Stimulated activated CD8-positive, alpha-beta memory T cell treated with anti-CD3 and anti-CD28 coated beads, Interleukin-7, amount 100 ng/mL, for 48 hours (primary cell): ENCODE measurements around the gene CCR7.
A peak's percentile ranks its signal among the peaks of the same experiment; 100 is the strongest.

Source experiments
- DNase-seq, 2 donors: peaks; one replicate each; pipeline ENCODE4 v3.0.0-alpha.2; 2020; ENCODE audit warnings: low read depth in 1 of 2; ENCODE audit errors: extremely low read depth in 1 of 2

CCR7 gene, protein sequence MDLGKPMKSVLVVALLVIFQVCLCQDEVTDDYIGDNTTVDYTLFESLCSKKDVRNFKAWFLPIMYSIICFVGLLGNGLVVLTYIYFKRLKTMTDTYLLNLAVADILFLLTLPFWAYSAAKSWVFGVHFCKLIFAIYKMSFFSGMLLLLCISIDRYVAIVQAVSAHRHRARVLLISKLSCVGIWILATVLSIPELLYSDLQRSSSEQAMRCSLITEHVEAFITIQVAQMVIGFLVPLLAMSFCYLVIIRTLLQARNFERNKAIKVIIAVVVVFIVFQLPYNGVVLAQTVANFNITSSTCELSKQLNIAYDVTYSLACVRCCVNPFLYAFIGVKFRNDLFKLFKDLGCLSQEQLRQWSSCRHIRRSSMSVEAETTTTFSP

DNA sequence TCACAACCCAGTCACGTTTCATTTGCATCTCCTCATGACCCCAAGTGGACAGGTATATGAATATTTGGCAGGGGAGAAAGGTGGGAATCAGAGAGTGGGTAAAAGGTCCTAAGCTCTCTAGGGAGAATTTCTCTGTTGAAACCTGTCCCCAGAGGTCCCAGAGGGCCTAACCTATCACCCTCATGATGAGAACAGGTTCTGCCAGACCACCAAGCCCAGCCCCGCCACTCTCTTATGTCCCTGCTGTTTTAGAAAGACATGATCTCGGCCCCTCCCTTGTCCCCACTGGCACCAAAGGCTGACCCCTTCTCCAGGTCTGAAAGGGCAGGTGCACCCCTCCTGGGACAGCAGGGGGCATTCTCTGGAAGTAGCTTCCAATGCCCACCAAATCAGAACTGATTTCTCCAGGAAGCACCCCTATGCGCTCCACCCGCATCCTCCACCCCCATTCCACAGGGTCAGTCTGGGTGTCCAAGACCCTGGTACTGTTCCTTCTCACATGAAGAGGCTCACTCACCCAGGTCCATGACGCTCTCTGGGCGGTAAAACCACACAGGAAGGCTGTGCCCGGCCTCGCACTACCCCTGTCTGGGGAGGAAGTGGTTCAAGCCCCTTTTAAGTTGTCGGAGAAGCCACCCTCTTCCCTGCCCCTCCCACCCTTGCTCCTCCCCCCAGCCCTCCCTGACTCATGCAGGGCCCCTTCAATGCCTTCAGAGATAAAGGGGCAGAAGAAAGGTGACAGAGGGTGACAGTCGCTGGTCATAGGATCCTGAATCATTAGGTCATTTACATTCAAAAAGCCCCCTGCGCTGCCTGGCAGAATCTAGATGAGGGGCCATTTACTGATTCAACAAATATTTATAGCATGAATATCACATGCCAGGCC is at the start of gene CCR7:
TSS of gene CCR7 (minus strand) at position 590 of the 886 bp plus-strand sequence. CDS start at position 527, 63 bp downstream.
- DNase-seq: peak; percentile 72 to 84

DNA sequence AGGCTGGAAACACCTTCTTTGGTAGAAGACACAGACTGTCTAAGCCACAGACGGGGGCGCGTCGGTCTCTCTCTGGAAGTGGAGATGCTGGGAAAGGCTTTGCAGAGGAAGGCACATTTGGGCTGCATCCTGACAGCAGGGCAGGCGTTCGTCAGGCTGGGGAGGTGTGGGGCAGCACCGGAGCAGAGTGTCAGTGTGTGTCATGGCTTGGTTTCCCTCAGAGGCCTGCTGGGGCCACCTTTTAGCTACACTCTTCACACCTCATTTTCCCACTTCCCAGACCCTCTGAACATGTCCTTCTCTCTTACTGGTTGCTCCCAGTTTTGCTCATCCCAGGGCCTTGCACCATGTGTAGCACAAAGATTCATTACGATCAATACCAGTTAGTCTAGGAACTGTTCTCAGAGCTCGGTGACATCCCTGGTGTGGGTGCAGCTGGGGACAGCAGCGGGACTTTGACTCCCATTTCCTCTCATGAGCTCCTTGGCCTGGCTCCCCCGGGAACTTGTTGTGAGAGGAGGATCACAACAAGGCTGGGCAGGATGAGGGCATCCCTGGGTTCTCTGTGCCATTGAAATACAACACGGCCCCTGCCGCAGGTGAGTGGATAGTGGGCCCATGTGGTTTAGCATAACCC is 49.3 kb upstream of the CCR7 start:
- DNase-seq: no peak

DNA sequence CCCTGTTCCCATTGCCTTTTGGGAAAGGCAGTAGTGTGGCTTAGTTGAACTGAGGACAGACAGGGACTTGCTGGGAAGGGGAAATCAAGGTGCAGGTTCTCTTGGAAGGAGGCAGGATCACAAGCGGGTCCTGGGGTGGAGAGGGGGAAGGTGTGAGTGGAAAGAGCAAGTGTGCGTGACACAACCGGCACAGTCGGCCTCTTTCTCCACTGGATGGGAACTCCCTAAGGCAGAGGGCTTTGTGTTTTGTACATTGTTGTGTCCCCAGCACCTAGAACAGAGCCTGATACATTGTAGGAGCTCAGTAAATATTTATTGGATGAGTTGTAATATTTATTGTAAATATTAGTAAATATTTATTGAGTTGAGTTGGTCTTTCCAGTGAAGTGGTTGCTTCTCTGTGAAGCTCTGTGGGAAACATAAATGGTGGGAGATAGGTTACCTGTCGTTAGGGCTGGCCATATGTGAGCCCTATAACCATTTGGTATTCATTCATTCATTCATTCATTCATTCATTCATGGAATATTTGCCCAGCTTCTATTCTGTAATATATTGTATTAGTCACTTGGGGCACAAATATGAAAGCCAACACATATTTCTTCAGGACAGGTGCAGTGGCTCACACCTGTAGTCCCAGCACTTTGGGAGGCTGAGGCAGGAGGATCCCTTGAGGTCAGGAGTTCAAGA is 48.3 kb upstream of the CCR7 start:
- no peak for DNase-seq

DNA sequence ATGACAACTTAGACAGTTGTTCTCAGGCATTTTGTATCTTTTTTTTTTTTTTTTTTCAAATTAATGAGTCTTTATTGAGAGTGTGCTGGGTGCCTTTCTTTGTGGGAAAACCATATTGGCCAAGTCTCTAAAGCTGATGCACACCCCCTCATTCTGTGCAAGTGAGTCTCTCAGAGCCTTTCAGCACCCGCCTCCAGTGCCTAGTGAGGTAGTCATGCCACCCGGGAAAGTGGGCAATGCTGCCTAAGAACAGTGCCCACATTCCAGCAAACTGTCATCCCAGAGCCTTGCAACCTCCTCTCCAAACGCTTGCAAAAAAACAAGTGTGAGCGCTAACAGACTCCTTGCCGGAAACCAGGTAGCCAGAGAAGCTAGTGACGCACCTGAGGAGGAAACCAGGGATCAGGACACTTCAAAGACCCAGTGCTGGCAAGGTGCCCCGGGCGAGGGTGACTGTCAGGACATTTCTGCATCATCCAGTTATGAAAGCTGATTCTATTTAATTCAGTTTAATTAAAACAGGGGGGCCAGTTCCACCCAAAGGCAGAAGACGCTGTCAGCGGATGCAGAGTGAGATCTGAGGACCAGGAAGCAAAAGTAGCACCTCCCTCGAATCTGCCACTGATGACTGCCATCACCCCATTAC is 47.5 kb upstream of the CCR7 start:
- no peak for DNase-seq

DNA sequence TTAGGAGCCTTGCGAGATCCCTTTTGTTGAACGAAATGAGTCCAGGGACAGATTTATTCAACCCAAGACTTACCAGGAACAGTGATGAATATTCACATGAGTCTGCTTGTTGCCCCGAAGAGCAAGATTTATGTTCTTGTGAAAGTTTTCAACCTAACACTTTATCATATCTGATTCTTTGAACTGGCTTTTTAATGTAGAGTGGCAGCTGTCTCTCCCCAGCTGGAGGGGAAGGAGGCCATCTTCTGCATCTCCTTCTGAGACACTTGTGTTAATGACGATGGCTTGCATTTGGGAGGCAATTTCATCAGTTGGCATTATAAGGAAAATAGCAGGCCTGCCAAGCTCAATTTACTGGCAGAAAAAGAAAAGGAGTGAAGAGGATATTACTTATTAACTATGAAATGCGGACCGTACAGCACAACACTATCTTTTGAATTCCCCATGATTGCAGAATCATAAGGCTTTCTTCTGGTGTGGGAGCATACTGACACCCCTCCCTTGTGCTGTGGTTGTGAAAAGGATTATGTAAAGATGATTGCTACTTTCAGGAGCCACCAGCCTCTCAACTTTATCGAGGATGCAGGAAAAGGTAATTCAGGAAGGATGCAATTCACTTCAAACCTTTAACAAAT is 46.7 kb upstream of the CCR7 start:
- no peak for DNase-seq

DNA sequence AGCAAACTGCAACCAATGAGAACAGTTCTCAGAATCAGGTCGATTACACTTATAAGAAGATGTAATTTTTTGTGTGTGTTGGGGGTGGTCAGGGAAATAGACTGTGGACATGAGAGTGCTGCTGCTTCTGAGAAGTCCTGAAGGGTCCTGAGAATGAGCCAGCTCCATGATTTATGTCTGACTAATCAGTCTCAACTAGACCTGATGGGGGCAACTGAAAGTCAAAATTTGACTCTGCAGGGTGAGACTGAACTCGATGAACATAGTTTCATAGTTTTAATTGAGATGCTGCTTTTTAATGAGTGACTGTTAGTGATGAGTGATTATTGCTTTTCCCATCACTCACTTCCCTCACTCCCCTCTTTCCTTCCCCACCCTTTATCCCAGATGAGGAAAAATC is 45.1 kb upstream of the CCR7 start:
- DNase-seq: no peak

DNA sequence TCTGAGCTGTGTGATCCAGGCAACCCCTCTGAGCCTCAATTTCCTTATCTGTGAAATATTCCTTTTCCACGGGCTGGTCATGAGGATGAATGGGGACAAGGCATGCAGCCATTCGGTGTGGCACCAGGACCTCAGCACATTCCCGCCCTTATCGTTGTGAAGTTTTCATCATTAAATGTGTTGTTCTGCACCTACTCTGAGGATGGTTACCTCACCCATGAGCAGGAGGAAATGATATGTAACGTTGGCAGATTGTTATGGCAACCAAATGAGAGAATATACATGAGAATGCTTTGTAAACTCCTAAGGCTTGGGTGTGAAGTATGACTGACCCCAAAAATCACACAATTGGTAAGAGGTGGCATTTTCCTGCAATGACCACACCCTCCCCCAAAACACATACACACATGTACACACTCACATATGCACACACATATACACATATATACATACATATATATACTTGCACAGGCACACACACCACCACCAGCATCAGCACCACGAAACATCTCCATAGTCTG is 42.8 kb upstream of the CCR7 start:
- no peak for DNase-seq

DNA sequence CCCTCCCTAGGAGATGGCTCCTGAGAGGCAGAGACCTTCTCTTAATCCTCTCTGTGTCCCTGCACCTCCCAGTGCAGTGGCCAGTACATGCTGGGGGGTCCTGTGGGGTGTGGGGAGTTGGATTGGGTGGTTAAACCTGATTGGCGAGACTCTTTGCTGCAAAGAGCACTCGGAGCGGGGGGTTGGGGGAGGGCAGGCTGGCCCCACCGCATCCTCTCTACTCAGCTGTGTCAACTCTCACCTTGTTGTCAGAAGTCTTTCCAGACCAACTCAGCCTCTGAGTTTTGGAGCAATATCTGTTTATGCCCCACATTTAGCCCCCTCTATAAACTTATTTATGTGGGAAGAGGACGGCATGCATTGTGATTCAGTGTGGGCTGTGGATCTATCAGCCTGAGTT is 42.4 kb upstream of the CCR7 start:
- no peak for DNase-seq

DNA sequence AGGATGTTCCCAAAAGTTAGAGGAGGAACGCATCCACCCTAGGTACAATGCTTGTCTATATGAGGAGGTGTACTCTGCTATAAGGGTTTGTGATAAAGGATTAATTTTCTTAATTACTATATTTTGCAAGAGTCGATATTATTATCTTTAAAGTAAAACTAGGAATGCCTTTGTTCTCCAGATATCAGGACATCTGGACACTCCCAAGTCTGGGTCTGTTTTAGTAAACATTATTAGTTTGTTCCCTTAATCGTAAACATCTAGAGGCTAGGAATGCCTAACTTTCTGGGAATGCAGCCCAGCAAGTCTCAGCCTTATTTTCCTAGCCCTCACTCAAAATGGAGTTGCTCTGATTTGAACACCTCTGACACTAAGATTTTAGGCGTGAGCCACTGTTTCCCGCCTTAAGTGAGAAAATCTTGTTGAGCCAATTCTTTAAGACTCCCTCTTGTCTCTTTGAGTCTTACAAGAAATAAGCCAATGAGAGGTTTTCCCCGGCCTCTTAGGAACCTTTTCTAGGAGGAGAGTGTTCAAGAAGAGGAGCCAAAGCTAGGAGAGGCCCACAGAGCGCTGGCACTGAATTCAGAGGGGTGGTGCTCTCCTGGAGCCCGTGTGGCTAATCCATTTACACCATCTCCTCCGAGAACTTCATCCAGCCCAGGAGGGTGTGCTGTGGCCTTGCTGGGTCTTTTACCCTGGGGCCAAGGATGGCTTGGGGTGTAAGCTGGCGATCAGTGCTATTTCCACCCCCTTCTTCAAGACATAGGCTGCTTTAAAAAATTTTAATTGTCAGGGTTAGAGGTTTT is 41.5 kb upstream of the CCR7 start:
- no peak for DNase-seq

DNA sequence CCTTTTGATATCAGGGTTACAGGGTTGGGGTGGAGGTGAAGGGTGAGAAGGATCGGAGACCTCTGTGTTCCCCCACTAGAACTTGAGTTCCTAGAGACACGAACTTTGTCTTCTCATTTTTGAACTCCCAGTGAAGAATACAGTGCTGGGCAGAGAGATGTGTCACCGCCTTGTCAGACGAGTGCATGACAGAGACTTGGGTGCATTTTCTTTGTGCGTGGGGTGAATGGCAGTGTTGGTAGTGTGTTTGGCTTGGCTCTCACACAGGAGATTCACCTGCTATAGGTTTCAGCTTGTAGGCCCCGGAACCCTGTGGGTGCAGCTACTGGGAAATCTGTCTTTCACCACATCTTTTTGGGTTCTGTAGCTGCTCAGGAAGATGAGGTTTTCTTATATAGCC is 40.0 kb upstream of the CCR7 start:
- peak in 1 of 2 donors; percentile 83 for DNase-seq

DNA sequence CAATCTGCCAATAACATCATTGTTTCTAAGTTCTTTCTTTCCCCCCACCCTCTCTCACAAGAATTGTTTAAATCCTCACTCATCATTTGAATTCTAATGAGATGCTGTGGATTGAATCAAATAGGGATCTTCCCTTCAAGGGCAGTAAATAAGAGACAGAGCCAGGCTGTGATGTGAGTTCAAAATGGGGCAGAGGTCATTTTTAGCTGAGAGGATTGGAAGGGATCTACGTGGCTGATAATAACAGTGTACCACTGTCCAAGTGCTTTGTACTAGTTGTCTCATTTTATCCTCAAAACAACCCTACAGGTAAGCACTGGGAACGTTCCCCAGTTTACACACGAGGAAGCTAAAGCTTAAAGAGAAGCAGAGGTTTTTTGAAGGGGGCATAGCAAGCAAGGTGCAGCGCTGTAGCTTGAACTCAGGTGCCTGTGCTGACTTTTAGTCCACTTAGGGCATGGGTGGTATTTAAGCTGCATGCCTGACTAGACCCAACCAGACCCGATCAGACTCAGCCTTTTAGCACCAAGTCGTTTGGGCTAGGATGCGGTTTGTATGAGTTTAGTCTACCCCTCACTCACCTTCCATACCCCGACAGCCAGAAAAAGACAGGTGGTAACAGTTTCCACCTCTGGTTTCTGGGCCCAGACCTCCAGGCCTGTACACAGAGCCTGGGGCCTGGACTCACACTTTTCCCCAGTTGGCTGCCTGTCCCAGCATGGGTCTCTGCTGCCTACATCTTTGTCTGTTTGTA is 39.2 kb upstream of the CCR7 start:
- no peak for DNase-seq

DNA sequence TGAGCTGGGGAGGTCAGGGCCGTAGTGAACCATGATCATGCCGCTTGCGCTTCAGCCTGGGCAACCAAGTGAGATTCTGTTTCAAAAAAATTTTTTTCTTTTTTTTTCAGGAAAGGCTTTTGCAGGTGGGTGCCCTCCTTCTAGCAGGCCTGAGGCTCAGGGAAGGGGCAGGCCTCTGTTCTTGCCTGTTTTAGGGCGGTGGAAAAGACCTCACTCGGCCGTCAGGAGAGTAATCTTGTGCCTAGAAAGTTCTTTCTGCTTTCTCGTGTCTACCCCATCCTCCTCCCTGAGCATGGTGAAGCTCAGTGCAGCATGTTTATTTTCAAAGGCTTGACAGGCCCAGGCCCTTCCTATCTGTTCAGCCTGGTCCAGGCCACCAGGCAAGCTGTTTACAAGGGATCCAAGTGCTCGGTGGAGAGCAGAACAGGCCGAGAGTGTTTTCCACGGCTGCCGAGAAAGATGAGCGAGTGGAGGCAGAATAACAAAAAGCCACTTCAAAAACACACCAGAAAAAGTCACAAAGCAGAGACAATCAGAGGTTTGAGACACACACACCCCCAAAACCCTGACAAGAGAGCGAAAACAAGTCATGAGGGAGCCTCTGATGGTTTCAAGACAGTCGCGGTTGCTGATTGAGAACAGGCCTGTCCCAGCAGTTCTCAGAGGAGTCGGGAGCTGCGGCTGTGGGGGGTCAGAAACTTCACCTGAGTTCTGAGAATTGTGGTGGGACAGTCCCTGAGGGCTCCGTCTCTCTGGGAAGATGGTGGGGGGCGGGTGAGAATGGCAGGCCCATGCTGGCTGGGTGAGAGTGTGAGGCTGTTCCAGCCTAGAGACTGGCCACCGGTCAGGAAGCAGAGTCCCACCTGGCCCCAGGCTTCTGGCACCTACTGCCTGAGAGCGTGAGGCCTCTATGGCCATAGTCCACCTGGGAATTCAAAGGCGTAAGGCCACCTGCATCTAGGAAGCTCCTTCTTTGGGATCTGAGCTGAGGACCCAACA is 37.5 kb upstream of the CCR7 start:
- DNase-seq: peak; percentile 62 to 88

DNA sequence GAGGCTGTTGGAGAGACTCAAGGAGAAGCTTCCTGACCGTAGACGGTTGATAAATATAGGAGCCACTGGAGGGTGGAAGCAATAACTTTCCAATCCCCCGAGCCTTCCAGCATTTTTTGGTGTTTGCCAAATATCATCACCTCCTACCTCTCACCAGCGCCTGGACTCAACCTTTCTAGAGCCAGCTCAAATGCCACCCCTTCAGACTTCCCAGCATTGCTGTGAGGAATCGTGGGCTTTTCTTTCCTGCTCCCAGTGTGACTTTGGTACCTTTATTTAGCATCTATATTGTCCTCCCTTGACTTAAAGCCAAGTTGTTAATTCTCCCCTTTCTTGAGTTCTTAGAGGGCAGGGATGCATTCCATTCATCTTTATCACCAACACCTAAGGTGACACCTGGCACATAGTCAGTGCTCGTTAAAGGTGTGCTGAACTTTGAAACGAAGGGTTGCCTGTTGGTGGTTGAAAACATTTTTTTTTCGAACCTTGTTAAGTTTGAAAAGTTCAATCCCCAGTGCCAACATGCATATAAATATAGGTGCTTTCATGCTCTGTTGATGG is 35.3 kb upstream of the CCR7 start:
- DNase-seq: no peak

DNA sequence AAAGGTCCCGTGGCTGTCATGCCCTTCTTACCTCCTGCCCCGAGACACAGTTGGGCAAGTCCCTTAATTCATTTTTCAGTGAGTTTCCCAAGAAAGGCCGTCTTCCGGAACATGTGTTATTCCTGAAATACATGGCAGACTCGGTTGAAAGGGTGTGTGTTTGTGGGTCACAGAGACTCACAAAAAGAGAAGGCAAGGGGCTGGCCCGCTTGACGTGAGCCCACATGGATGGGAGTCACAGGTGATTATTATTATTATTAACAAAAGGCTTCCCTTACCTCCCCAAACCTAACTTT is 34.1 kb upstream of the CCR7 start:
- DNase-seq: no peak

DNA sequence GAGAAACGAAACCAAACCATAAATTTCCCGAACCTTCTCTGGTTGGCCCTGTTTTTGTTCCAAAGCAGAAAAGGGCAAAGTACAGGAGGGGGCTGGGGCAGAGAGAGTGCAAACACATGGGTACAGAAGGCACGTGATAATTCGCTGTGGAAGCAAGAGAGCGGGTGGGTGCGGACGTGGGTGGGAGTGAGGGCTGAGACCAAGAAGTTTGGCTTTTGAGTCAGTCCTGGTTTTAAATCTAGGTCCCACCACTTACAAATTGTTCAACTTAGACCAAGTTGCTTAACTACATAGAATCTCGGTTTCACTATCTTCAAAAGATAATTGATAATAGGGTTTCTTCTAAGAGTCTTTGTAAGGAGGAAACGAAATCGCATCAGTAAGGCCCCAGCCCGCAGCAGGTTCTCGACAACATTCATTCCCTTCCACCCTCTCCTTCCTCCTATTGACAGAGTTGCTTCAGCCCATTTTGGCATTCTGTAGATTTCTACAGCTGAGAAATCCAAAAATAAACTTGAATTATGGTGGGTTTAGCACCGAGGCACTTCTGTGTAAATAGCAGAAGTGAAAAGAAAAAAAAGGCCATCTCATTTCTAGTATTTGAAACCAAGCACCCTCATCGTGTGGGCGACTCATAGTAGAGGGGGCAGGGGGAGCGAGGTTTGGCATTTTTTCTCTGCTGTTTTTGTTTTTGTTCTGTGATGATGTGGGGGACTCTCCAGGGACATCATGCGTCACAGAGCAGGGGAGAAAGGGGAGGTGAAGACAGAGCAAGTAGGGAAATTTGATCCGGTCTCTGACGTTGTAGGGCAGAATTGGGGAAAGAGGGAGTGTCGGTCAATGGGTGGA is 33.6 kb upstream of the CCR7 start:
- DNase-seq: peak; percentile 67 to 91

DNA sequence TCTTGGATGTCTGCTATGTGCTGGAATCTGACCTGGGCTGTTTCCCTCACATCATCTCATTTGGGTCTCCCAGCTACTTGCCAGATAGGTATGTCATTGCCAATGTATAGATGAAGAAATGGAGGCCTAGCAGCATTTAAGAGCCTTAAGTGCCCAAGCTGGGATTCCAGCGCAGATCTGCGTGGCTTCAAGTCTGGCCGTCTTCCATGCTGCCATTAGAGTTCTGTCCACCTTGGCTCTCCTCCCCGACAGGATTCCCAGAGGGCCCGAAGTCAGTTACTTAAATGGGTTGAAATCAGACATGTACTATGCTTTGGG is 33.0 kb upstream of the CCR7 start:
- no peak for DNase-seq
